B cell (primary cell): Measurements from ENCODE around the gene FOXM1.

Experiments
- CTCF ChIP-seq: fragments of 200-600 bp; IDR thresholded peaks from one replicate; pipeline ENCODE4 v1.8.0; 2022; ENCODE audit warnings: antibody characterized with exemption, mild to moderate bottlenecking
- EZH2 ChIP-seq: IDR thresholded peaks from 2 replicates; pipeline ENCODE4 v1.6.1; 2012; ENCODE audit warnings: borderline replicate concordance, low read depth, mild to moderate bottlenecking, moderate library complexity, low read length; ENCODE audit not compliant: insufficient read depth, poor library complexity, severe bottlenecking

- TF ChIP-seq CTCF, result no peak
- TF ChIP-seq EZH2, result no peak
These were observed 47.0 kb upstream of the FOXM1 start for GRCh38 chr12:2924019-2924418.
